Endodermal cell (in vitro differentiated cells): ENCODE results near the gene FHL1. TPM values are rescaled to one million over a fixed set of nuclear protein-coding genes. Genes with fewer than 3 reads are reported as not detected.

Experiments used
- DNase-seq: peaks from one replicate; pipeline ENCODE4 v3.0.0-alpha.2; 2017
- H3K27ac ChIP-seq: 2 replicates; pipeline ENCODE4 v1.5.1; 2013; ENCODE audit warnings: mild to moderate bottlenecking, low read depth, low read length, moderate library complexity
- H3K27me3 ChIP-seq: 2 replicates; pipeline ENCODE4 v1.6.1; 2013; ENCODE audit warnings: mild to moderate bottlenecking, low read length, moderate library complexity; ENCODE audit not compliant: insufficient read depth, control insufficient read depth, poor library complexity, severe bottlenecking
- H3K36me3 ChIP-seq: 2 replicates; pipeline ENCODE4 v1.7.0; 2013; ENCODE audit warnings: mild to moderate bottlenecking, low read length, moderate library complexity; ENCODE audit not compliant: control insufficient read depth, insufficient read depth
- H3K4me1 ChIP-seq: one replicate; pipeline ENCODE4 v1.7.0; 2013; ENCODE audit warnings: low read length; ENCODE audit not compliant: control insufficient read depth, insufficient read depth
- H3K4me3 ChIP-seq: 2 replicates; pipeline ENCODE4 v1.5.1; 2013; ENCODE audit warnings: mild to moderate bottlenecking, low read length, moderate library complexity
- H3K9ac ChIP-seq: 2 replicates; pipeline ENCODE4 v1.6.1; 2013; ENCODE audit warnings: mild to moderate bottlenecking, low read length, moderate library complexity; ENCODE audit not compliant: poor library complexity, severe bottlenecking; ENCODE audit errors: extremely low read depth
- H3K9me3 ChIP-seq: 2 replicates; pipeline ENCODE4 v1.6.1; 2013; ENCODE audit warnings: mild to moderate bottlenecking, low read length, moderate library complexity; ENCODE audit not compliant: control insufficient read depth
- H3K27ac Mint-ChIP-seq: 2 replicates; pipeline ENCODE4 v1.8.0; 2020; ENCODE audit warnings: mixed read lengths
- H3K27me3 Mint-ChIP-seq: 2 replicates; pipeline ENCODE4 v1.8.0; 2021; ENCODE audit warnings: mild to moderate bottlenecking, mixed read lengths; ENCODE audit not compliant: insufficient read depth
- H3K36me3 Mint-ChIP-seq: 2 replicates; pipeline ENCODE4 v1.8.0; 2020; ENCODE audit warnings: low read depth, mixed read lengths
- H3K4me1 Mint-ChIP-seq: 2 replicates; pipeline ENCODE4 v1.8.0; 2020; ENCODE audit warnings: mixed read lengths
- H3K4me3 Mint-ChIP-seq: 2 replicates; pipeline ENCODE4 v1.8.0; 2020; ENCODE audit warnings: mild to moderate bottlenecking, moderate library complexity, mixed read lengths
- H3K9me3 Mint-ChIP-seq: 2 replicates; pipeline ENCODE4 v1.8.0; 2020; ENCODE audit warnings: mild to moderate bottlenecking, mixed read lengths
- WGBS, 2 experiments: methylation state at CpG; one replicate each; pipeline versions ENCODE4 v1.1.5 to v1.1.7; 2013; ENCODE audit warnings: missing lambda C conversion rate in 2 of 2, mixed read lengths in 1 of 2; ENCODE audit not compliant: insufficient coverage in 1 of 2, insufficient read length in 1 of 2; 5-methylcytosine and 5-hydroxymethylcytosine counted together
- total RNA-seq, 2 donors: library from RNA; stranded (reverse); fragmentation: NEBNext Ultra II Directional in 1 of 2; extraction: Animal tissue kit (Norgen Biotek cat#: 25700) in 1 of 2; gene quantifications; 2 replicates in 1 of 2; 3 replicates in 1 of 2; pipeline ENCODE4 v1.2.1, GENCODE V29; 2021
- TF ChIP-seq, protein P1 (sequence below): fragments of 200-600 bp; sonication (generic); conservative IDR thresholded peaks from 2 replicates; pipeline ENCODE4 v1.5.0; 2021; ENCODE audit warnings: antibody characterized with exemption, mild to moderate bottlenecking

The FHL1 gene
- total RNA-seq, 2 donors from 2014 or later: 3.7 to 19.3 TPM

DNA sequence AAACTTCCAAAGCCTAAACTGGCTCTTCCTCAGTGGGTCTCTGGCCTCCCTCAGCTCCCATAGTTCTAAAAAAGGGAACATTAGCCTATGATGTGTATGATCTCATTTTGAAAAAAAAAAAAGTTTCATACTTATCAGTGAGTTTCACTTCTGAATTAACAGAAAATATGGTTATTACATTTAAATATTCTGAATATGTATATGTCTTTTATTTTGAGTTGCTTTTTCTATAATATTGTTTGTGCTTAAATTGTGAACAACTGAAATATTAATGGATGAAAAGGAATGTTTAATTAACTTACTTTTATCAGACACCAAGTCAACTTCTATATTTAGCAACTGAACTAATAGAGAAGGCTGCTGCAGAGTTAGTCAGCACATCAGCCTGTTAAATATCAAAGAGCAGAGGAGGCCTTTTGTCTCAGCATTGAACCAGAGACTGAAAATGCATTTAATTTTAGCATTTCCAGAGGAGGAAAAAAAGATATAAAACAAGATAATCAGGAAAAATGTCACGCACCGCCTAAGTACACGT, 20.4 kb upstream of the FHL1 start:
- H3K9me3 Mint-ChIP-seq: peaks cover 45% of the 10 kb centered on the region
- Histone ChIP-seq H3K36me3 (no peaks in the 10 kb centered on the region), H3K27me3 (no peaks in the 10 kb centered on the region), H3K9me3 (no peaks in the 10 kb centered on the region), H3K4me1 (no peaks in the 10 kb centered on the region), H3K4me3 (no peak overlapping the region), H3K27ac (no peak overlapping the region), H3K9ac (no peak overlapping the region)
- H3K4me3 Mint-ChIP-seq: no peak overlapping the region
- H3K27me3 Mint-ChIP-seq: no peaks in the 10 kb centered on the region
- no peak overlapping the region for H3K27ac Mint-ChIP-seq
- TF ChIP-seq, protein P1, sequence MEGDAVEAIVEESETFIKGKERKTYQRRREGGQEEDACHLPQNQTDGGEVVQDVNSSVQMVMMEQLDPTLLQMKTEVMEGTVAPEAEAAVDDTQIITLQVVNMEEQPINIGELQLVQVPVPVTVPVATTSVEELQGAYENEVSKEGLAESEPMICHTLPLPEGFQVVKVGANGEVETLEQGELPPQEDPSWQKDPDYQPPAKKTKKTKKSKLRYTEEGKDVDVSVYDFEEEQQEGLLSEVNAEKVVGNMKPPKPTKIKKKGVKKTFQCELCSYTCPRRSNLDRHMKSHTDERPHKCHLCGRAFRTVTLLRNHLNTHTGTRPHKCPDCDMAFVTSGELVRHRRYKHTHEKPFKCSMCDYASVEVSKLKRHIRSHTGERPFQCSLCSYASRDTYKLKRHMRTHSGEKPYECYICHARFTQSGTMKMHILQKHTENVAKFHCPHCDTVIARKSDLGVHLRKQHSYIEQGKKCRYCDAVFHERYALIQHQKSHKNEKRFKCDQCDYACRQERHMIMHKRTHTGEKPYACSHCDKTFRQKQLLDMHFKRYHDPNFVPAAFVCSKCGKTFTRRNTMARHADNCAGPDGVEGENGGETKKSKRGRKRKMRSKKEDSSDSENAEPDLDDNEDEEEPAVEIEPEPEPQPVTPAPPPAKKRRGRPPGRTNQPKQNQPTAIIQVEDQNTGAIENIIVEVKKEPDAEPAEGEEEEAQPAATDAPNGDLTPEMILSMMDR: no peak
- H3K36me3 Mint-ChIP-seq: no peaks in the 10 kb centered on the region
- no peaks in the 10 kb centered on the region for H3K4me1 Mint-ChIP-seq
- 85% methylated on average over 3 of the region's 3 CpGs; no CpG with 5 or more reads in 1 of the 2 experiments for WGBS, 2 experiments
- DNase-seq: no peak

DNA sequence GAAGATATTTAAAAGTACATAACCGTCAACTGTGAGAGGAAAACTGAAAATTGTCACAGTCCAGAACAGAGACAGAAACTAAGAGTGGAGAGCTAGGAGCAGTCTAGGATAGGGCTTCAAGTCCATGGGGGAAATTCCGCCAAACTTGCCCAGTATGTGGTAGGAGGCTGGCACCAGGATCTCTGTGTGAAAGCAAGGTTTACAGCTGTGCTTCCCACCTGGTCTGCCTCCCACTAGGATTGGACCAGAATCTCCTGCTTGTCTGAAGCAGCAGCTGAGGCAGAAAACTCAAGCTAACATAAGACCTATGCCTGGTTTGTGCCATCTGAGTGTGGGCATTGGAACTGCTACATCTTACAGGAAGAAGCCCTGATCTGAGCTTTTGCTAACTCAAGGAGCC, 18.6 kb upstream of the FHL1 start:
- 83 to 85% methylated on average over 1 to 2 of the region's 2 CpGs for WGBS, 2 experiments
- no peak for DNase-seq
- no peak overlapping the region for H3K4me3 Mint-ChIP-seq
- Histone ChIP-seq H3K9me3 (no peaks in the 10 kb centered on the region), H3K27ac (no peak overlapping the region), H3K4me1 (no peaks in the 10 kb centered on the region), H3K4me3 (no peak overlapping the region), H3K36me3 (no peaks in the 10 kb centered on the region), H3K27me3 (no peaks in the 10 kb centered on the region), H3K9ac (no peak overlapping the region)
- H3K27me3 Mint-ChIP-seq: no peaks in the 10 kb centered on the region
- H3K36me3 Mint-ChIP-seq: no peaks in the 10 kb centered on the region
- H3K27ac Mint-ChIP-seq: no peak overlapping the region
- H3K4me1 Mint-ChIP-seq: no peaks in the 10 kb centered on the region
- TF ChIP-seq, protein P1: no peak
- H3K9me3 Mint-ChIP-seq: peaks cover 49% of the 10 kb centered on the region

GRCh38 chrX:136130931-136131833, 16.2 kb upstream of the FHL1 start:
- no peaks in the 10 kb centered on the region for H3K4me1 Mint-ChIP-seq
- H3K4me3 Mint-ChIP-seq: no peak overlapping the region
- peaks cover 50% of the 10 kb centered on the region for H3K9me3 Mint-ChIP-seq
- H3K27ac ChIP-seq: no peak overlapping the region
- DNase-seq: no peak
- H3K4me3 ChIP-seq: no peak overlapping the region
- TF ChIP-seq, protein P1: no peak
- no peaks in the 10 kb centered on the region for H3K9me3 ChIP-seq
- H3K27me3 ChIP-seq: no peaks in the 10 kb centered on the region
- H3K36me3 Mint-ChIP-seq: no peaks in the 10 kb centered on the region
- WGBS, 2 experiments: 77% methylated on average over 5 of the region's 6 CpGs; no CpG with 5 or more reads in 1 of the 2 experiments
- H3K36me3 ChIP-seq: no peaks in the 10 kb centered on the region
- no peaks in the 10 kb centered on the region for H3K27me3 Mint-ChIP-seq
- no peak overlapping the region for H3K9ac ChIP-seq
- no peaks in the 10 kb centered on the region for H3K4me1 ChIP-seq
- H3K27ac Mint-ChIP-seq: no peak overlapping the region
